Testis (tissue), 2 donors: ENCODE results near the gene ZNF337.
"Not testable (repeated sequence)": the region's sequence is repeated elsewhere in the genome, so short reads cannot be mapped to it uniquely, and the experiment has no call there.

Experiments
- CTCF ChIP-seq, 3 experiments: fragments of 450-650 bp in 2 of 3; fragments of 200-600 bp in 1 of 3; sonication (generic) in 1 of 3; IDR thresholded peaks; one replicate each; pipeline ENCODE4 v1.5.1; 2016 to 2019; ENCODE audit warnings: antibody characterized with exemption in 3 of 3, mild to moderate bottlenecking in 2 of 3, moderate library complexity in 1 of 3
- POLR2A ChIP-seq: fragments of 450-650 bp; IDR thresholded peaks from one replicate; pipeline ENCODE4 v1.6.1; 2017; ENCODE audit warnings: antibody characterized with exemption, mild to moderate bottlenecking, moderate library complexity

DNA sequence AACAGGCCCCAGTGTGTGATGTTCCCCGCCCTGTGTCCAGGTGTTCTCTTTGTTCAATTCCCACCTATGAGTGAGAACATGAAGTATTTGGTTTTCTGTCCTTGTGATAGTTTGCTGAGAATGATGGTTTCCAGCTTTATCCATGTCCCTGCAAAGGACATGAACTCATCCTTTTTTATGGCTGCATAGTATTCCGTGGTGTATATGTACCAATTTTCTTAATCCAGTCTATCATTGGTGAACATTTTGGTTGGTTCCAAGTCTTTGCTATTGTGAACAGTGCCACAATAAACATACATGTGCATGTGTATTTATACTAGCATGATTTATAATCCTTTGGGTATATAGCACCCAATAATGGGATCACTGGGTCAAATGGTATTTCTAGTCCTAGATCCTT lies 66.0 kb downstream of the ZNF337 start:
- not testable (repeated sequence) for TF ChIP-seq CTCF (IDR thresholded peaks at IDR 0.05); POLR2A
